ENCODE results near the gene WDR38. TPM values are rescaled to one million over a fixed set of nuclear protein-coding genes. Genes with fewer than 3 reads are reported as not detected.

Gene WDR38
- total and polyA plus RNA-seq, 9 of the 15 experiments (the other 6 are each of a cell fraction or from before 2014, with no cell fraction given) = not detected

DNA sequence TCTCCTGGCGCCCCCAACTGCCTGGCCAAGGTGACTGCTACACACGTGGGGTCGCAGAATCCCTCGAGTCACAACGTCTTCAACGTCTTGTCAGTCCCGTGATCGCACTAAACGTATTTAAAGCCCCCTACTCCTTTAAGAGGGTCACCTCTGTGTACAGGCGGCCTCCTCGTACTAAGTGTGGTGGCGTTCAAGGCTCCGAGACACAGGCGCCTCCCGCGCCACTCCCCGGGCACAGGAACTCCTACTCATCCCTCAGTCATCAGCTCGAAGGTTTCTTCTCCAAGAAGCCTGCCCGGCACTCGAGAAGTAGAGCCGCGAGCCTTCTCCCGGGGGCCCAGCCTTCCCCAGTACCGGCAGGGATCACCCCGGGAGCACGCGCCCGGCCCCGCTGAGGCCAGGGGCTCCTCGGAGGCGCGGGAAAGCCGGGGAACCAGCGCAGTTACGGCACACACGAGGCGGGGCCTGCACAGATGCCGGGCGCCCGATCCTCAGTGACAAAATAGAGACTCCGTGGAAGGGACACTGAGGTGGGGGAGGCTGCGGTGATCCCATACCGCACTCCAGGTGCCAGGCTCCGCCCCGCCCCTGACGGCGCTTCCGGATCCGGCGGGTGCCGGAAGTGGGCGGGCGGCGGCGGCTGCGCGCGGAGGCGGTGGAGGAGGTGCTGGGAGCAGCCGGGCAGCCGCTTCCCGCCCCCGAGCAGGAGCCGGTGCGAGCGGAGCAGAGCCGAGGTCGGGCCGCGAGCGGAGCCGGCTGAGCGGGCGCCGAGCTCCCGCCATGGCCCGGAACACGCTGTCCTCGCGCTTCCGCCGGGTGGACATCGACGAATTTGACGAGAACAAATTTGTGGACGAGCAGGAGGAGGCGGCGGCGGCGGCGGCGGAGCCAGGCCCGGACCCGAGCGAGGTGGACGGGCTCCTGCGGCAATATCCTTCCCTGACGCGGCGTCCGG is 15.5 kb downstream of the WDR38 start (continued):
- TF ChIP-seq ZBTB5 (IDR thresholded peaks at IDR 0.05) = no peak
- TF ChIP-seq LEF1 (IDR thresholded peaks at IDR 0.05) = no peak
- TF ChIP-seq ARNT (IDR thresholded peaks at IDR 0.05) = no peak
- TF ChIP-seq ZBED1 (IDR thresholded peaks at IDR 0.05) = no peak; the same call in 1 of the 2 replicates
- no peak for TF ChIP-seq ZFP30 (CRISPR knock-in tag; IDR thresholded peaks at IDR 0.05; ENCODE audit: borderline replicate concordance)
- TF ChIP-seq ZNF23 (CRISPR knock-in tag; IDR thresholded peaks at IDR 0.05) = no peak
- TF ChIP-seq BCLAF1 (IDR thresholded peaks at IDR 0.05; ENCODE audit: borderline replicate concordance in 1 of 2, control insufficient read depth in 1 of 2, low read depth in 2 of 2, low read length in 1 of 2) = 0 out of 4 replicates have a peak, but pooled peaks of 1 of the 2 experiments have one; percentile 43
- no peak for TF ChIP-seq MCM7 (IDR thresholded peaks at IDR 0.05)
- no peak for TF ChIP-seq DACH1 (IDR thresholded peaks at IDR 0.05; ENCODE audit: partially characterized antibody)
- TF ChIP-seq ZNF12 (CRISPR knock-in tag; IDR thresholded peaks at IDR 0.05) = peak; percentile 23; the same call in 1 of the 2 replicates
- no peak for TF ChIP-seq SNIP1 (IDR thresholded peaks at IDR 0.05; ENCODE audit: low read depth)
- TF ChIP-seq STAT5B (CRISPR knock-in tag; IDR thresholded peaks at IDR 0.05) = no peak
- no peak for TF ChIP-seq TCFL5 (CRISPR knock-in tag; conservative IDR thresholded peaks at IDR 0.05)
- TF ChIP-seq CSDE1 (IDR thresholded peaks at IDR 0.05) = no peak
- TF ChIP-seq NELFE (IDR thresholded peaks at IDR 0.05; ENCODE audit: insufficient read depth, insufficient read length) = no peak
- TF ChIP-seq GMEB1 (CRISPR knock-in tag; IDR thresholded peaks at IDR 0.05) = no peak
- TF ChIP-seq HNRNPH1 (optimal IDR thresholded peaks at IDR 0.05; ENCODE audit: low read depth, low read length) = no peak
- TF ChIP-seq MCM2 (IDR thresholded peaks at IDR 0.05; ENCODE audit: low read depth) = no peak
- no peak for TF ChIP-seq JUN (IDR thresholded peaks at IDR 0.05; ENCODE audit: borderline replicate concordance, low read depth, low read length)
- no peak for TF ChIP-seq JUN (CRISPR knock-in tag; IDR thresholded peaks at IDR 0.05; ENCODE audit: borderline replicate concordance)
- no peak for TF ChIP-seq RFX7 (CRISPR knock-in tag; IDR thresholded peaks at IDR 0.05)
- TF ChIP-seq CREM (IDR thresholded peaks at IDR 0.05; ENCODE audit: low read depth) = peak; percentile 77
- TF ChIP-seq ELF2 (CRISPR knock-in tag; IDR thresholded peaks at IDR 0.05) = peak; percentile 86
- 0 out of 2 replicates have a peak, but pooled peaks have one; percentile 62 for TF ChIP-seq XRCC5 (IDR thresholded peaks at IDR 0.05; ENCODE audit: low read depth, low read length)

Data from K562 (cell line).